ENCODE results near the gene LGI4. TPM values are rescaled to one million over a fixed set of nuclear protein-coding genes. Genes with fewer than 3 reads are reported as not detected.

LGI4 gene
- total and polyA plus RNA-seq, 2 donors (not counting 1 experiment from before 2014, with no cell fraction given), result 0.17 to 0.19 TPM

DNA sequence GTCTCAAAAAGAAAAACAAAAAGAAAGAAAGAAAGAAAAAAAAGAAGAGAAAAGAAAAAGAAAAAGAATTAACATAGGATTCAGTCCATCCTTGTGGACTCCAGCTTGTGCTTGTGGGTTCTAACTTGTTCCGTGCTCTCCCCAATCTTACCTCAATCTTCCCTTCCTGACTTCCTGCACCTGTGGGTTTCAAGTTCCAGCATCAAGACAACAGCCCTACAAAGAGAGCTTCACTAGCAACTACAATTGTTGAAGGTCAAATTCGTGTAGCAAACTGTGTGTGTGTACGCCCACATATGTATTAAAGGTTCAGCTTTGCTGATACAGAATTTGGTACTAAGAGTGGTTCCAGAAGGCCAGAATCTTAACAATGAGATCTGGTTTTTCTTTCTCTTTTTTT, 45.0 kb upstream of the LGI4 start:
- no peak for DNase-seq (ENCODE audit: low read depth in 2 of 2)

GRCh38 chr19:35178701-35179100, 43.8 kb upstream of the LGI4 start:
- Histone ChIP-seq H3K4me2 (ENCODE audit: extremely low read depth, insufficient read depth, low read length) (no peak overlapping the region), H3K36me3 (ENCODE audit: control insufficient read depth, insufficient read depth, low read length) (no peaks in the 10 kb centered on the region), H3K79me2 (ENCODE audit: control insufficient read depth, insufficient read depth, low read length) (no peaks in the 10 kb centered on the region), H3K27me3 (ENCODE audit: control insufficient read depth, insufficient read depth, low read length) (no peaks in the 10 kb centered on the region), H4K20me1 (ENCODE audit: control insufficient read depth, extremely low read depth, insufficient read depth, low read length) (no peaks in the 10 kb centered on the region), H3K9ac (ENCODE audit: insufficient read depth, low read length) (no peak overlapping the region), H3K9me3 (ENCODE audit: control insufficient read depth, insufficient read depth, low read depth, low read length) (no peaks in the 10 kb centered on the region), H3K4me3 (replicated peaks in 1 of 4; ENCODE audit: control extremely low read depth in 1 of 4, insufficient read depth in 1 of 4, low read depth in 3 of 4, low read length in 4 of 4) (no peak overlapping the region), H2AFZ (ENCODE audit: low read length) (no peak overlapping the region), H3K27ac (ENCODE audit: insufficient read depth, low read length) (no peak overlapping the region), H3K4me1 (ENCODE audit: control insufficient read depth, extremely low read depth, insufficient read depth, low read length) (peaks cover 2% of the 10 kb centered on the region)
- no peak for DNase-seq (ENCODE audit: low read depth in 2 of 2)
- TF ChIP-seq CTCF (conservative IDR thresholded peaks at IDR 0.05 in 1 of 2, IDR thresholded peaks at IDR 0.05 in 1 of 2; ENCODE audit: low read depth in 1 of 2, low read length in 2 of 2) (no peak), EZH2 (IDR thresholded peaks at IDR 0.05; ENCODE audit: low read length, missing control alignments) (no peak)

More for the DNA sequence above, 45.0 kb upstream of the LGI4 start:
- TF ChIP-seq EZH2 (IDR thresholded peaks at IDR 0.05; ENCODE audit: low read length, missing control alignments) (no peak), CTCF (conservative IDR thresholded peaks at IDR 0.05 in 1 of 2, IDR thresholded peaks at IDR 0.05 in 1 of 2; ENCODE audit: low read depth in 1 of 2, low read length in 2 of 2) (no peak)
- no peak overlapping the region for H3K4me2 ChIP-seq (ENCODE audit: extremely low read depth, insufficient read depth, low read length)
- H3K9me3 ChIP-seq (ENCODE audit: control insufficient read depth, insufficient read depth, low read depth, low read length), result no peaks in the 10 kb centered on the region
- no peak overlapping the region for H3K27ac ChIP-seq (ENCODE audit: insufficient read depth, low read length)
- H3K4me3 ChIP-seq (replicated peaks in 1 of 4; ENCODE audit: control extremely low read depth in 1 of 4, insufficient read depth in 1 of 4, low read depth in 3 of 4, low read length in 4 of 4), result no peak overlapping the region
- no peaks in the 10 kb centered on the region for H4K20me1 ChIP-seq (ENCODE audit: control insufficient read depth, extremely low read depth, insufficient read depth, low read length)
- H3K4me1 ChIP-seq (ENCODE audit: control insufficient read depth, extremely low read depth, insufficient read depth, low read length), result peaks cover 2% of the 10 kb centered on the region
- no peaks in the 10 kb centered on the region for H3K79me2 ChIP-seq (ENCODE audit: control insufficient read depth, insufficient read depth, low read length)
- no peak overlapping the region for H2AFZ ChIP-seq (ENCODE audit: low read length)
- H3K9ac ChIP-seq (ENCODE audit: insufficient read depth, low read length), result no peak overlapping the region
- H3K27me3 ChIP-seq (ENCODE audit: control insufficient read depth, insufficient read depth, low read length), result no peaks in the 10 kb centered on the region
- H3K36me3 ChIP-seq (ENCODE audit: control insufficient read depth, insufficient read depth, low read length), result no peaks in the 10 kb centered on the region

DNA sequence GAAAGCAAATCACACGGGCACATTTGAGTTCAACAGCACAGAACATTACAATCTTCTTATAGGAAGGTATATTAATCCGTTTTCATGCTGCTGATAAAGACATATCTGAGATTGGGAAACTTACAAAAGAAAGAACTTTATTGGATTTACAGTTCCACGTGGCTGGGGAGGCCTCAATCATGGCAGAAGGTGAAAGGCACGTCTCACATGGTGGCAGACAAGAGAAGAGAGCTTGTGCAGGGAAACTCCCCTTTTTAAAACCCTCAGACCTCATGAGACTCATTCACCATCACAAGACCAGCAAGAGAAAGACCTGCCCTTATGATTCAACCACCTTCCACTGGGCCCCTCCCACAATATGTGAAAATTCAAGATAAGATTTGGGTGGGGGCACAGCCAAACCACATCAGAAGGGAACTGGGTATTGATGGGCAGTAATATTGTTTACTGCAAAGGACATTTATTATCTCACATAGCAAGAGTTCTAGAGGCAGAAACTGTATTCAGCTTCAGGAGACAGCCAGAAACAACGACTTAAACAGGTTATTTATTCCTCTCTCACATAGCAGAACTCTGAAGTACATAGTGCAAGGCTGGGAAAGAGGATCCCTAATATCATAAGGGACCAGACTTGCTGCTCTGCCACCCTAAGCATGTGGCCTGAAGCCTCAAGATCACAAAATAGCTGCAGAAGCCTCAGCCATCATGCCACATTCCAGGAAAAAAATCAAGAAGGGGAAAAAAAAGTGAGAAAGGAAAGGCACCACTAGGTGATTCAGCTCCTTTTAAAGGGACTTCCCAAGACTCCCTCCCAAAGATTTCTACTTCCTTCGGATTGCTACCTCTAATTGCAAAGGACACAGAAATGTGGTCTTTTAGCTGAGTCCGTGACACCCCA, 42.8 kb upstream of the LGI4 start:
- Histone ChIP-seq H3K79me2 (ENCODE audit: control insufficient read depth, insufficient read depth, low read length) (no peaks in the 10 kb centered on the region), H3K4me2 (ENCODE audit: extremely low read depth, insufficient read depth, low read length) (no peak overlapping the region), H3K9ac (ENCODE audit: insufficient read depth, low read length) (no peak overlapping the region), H2AFZ (ENCODE audit: low read length) (no peak overlapping the region), H3K9me3 (ENCODE audit: control insufficient read depth, insufficient read depth, low read depth, low read length) (no peaks in the 10 kb centered on the region), H3K4me1 (ENCODE audit: control insufficient read depth, extremely low read depth, insufficient read depth, low read length) (peaks cover 2% of the 10 kb centered on the region), H4K20me1 (ENCODE audit: control insufficient read depth, extremely low read depth, insufficient read depth, low read length) (no peaks in the 10 kb centered on the region), H3K4me3 (replicated peaks in 1 of 4; ENCODE audit: control extremely low read depth in 1 of 4, insufficient read depth in 1 of 4, low read depth in 3 of 4, low read length in 4 of 4) (no peak overlapping the region), H3K27me3 (ENCODE audit: control insufficient read depth, insufficient read depth, low read length) (no peaks in the 10 kb centered on the region), H3K27ac (ENCODE audit: insufficient read depth, low read length) (no peak overlapping the region), H3K36me3 (ENCODE audit: control insufficient read depth, insufficient read depth, low read length) (no peaks in the 10 kb centered on the region)
- no peak for TF ChIP-seq EZH2 (IDR thresholded peaks at IDR 0.05; ENCODE audit: low read length, missing control alignments)
- no peak for TF ChIP-seq CTCF (conservative IDR thresholded peaks at IDR 0.05 in 1 of 2, IDR thresholded peaks at IDR 0.05 in 1 of 2; ENCODE audit: low read depth in 1 of 2, low read length in 2 of 2)
- no peak for DNase-seq (ENCODE audit: low read depth in 2 of 2)
